HG03196 (cell line): Measurements from ENCODE around the gene TXNRD2.
"Not testable (repeated sequence)": the region's sequence is repeated elsewhere in the genome, so short reads cannot be mapped to it uniquely, and the experiment has no call there.

Experiments
- ATAC-seq: cut with Tn5 transposase; IDR thresholded peaks from one replicate; pipeline ENCODE4 v1.9.1; 2021; ENCODE audit not compliant: unreplicated experiment

The TXNRD2 gene

GRCh38 chr22:19831979-19832378 lies 109.6 kb downstream of the TXNRD2 start:
- ATAC-seq: not testable (repeated sequence)

- ATAC-seq: no peak
Observed at GRCh38 chr22:19831016-19831415, 110.6 kb downstream of the TXNRD2 start.

- no peak for ATAC-seq
Observed at GRCh38 chr22:19828035-19828401, 113.6 kb downstream of the TXNRD2 start.

GRCh38 chr22:19827341-19828034 lies 114.1 kb downstream of the TXNRD2 start:
- no peak for ATAC-seq

GRCh38 chr22:19826619-19826950 lies 115.0 kb downstream of the TXNRD2 start:
- ATAC-seq: no peak

- ATAC-seq: no peak
Observed at GRCh38 chr22:19825904-19826618, 115.6 kb downstream of the TXNRD2 start.
